KOPT-K1 (cell line): Measurements from ENCODE around the gene CLDN6.
A peak's percentile ranks its signal among the peaks of the same experiment; 100 is the strongest.

Experiments used
- H3K27ac ChIP-seq: fragments of 200-600 bp; sonication (generic); 2 replicates; pipeline ENCODE4 v1.5.1; 2016; ENCODE audit warnings: antibody characterized with exemption, mild to moderate bottlenecking, low read depth, low read length; ENCODE audit not compliant: poor library complexity, severe bottlenecking
- H3K36me3 ChIP-seq: fragments of 200-600 bp; sonication (generic); 2 replicates; pipeline ENCODE4 v1.5.1; 2017; ENCODE audit warnings: antibody characterized with exemption, mild to moderate bottlenecking, low read length, moderate library complexity; ENCODE audit not compliant: insufficient read depth
- H3K9me3 ChIP-seq: fragments of 200-600 bp; sonication (generic); 2 replicates; pipeline ENCODE4 v1.5.1; 2017; ENCODE audit warnings: antibody characterized with exemption, low read length, mild to moderate bottlenecking; ENCODE audit not compliant: insufficient read depth, poor library complexity, severe bottlenecking

The CLDN6 gene

DNA sequence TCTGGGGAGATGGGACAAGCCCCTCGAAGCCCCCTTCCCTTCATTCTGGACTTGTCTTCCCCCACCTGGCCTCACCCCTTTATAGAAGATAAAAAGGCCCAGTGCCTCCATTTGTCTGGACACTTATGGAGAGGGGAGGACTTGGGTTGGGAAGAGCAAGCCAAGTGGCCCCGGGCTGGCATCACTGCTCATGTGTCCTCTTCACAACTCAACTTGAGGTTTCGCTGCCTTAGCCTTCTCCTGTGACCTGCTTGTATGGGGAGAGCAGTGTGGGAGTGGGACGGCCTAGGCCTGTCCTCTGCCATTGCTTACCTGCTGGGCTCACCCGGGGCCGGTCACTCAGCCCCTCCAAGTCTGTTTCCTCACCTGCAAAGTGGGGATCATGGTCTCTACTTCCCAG, 47.4 kb downstream of the CLDN6 start:
- H3K9me3 ChIP-seq: no peaks in the 10 kb centered on the region
- H3K36me3 ChIP-seq: peaks cover 50% of the 10 kb centered on the region
- peak overlapping the region; percentile 89 for H3K27ac ChIP-seq

DNA sequence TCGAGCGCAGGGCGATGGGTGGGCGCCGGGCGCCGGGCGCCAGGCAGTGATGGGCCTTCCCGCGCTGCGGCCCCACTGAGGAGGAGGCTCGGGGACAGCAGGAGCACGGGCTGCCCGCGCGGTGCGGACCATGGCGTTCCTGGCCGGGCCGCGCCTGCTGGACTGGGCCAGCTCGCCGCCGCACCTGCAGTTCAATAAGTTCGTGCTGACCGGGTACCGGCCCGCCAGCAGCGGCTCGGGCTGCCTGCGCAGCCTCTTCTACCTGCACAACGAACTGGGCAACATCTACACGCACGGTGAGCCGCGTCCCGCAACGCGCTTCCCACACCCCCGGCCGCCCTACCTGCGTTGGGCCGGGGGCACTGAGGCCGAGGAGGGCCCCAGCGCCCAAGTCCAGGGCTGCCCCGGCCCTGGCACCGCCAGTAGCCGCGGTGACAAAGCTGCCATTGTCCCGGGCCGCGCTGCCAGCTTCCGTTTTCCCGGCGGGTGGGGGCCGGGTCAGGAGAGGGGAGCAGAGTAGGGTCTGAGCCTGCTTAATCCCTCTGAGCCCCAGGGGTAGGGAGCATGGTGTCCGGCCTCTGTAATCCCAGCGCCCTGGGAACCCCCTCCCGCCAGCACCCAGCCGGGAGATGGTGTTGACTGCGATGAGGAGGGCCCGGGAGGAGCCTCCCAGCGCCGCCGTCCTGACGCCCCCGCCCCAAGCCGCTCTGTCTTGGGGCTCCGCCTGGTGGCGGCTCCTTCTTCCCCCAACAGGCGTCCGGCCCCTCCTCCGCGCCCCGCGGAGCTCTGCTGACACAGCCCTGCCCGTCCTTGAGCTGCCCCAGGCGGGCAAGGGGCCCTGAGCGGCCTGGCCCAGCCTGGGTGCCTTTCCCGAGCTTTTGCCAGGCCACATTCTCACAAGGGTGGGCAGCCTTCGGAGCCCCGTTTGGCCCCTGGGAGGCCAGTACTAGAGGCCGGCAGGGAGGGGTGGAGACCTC, 48.1 kb downstream of the CLDN6 start:
- H3K27ac ChIP-seq: peak overlapping the region; percentile 89
- peaks cover 43% of the 10 kb centered on the region for H3K36me3 ChIP-seq
- no peaks in the 10 kb centered on the region for H3K9me3 ChIP-seq

DNA sequence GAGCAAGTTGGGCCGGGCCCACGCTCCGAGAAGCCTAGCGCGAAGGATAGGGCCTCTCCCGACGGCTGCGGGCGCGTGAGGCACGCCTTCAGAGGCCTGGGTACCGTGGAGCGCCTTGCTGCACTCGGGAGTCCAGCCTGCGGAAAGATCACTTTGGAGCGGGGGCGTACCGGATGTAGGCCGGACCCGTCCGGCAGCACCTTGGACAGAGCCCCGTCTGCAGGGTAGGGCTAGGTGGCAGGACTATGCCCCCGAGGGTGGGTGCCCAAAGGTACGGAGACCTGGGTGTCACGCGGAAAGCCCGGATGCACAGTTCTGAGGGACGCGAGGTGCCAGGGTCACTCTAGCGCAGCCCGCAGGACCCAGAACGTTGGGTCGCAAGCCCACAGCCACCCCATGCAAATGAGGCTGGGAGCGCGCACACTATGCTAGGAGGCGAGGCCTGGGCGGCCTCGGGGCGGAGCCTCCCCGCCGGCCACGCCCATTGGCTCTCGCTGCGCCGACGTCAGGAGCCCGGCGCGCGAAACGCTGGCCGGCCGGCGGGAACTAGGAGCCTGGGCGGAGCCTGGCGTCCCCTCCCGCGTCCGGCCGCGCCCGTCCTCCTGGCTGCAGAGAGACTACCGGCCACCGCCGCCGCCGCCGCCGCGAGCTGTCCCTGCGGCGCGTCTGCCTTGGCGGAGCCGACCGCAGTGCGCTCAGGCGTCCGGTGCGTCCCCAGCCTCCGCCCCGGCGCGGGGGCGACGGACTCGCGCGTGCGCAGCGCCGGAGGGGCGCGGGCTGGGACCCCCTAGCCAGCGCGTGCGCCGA, 49.0 kb downstream of the CLDN6 start, which contains the start of gene PAQR4:
PAQR4 (plus strand) TSS at position 611 of the 807 bp plus-strand sequence. CDS start 327 bp downstream, outside the sequence.
- peaks cover 34% of the 10 kb centered on the region for H3K36me3 ChIP-seq
- H3K27ac ChIP-seq: peak within 1 kb of the TSS; percentile 89
- H3K9me3 ChIP-seq: no peaks in the 10 kb centered on the region

DNA sequence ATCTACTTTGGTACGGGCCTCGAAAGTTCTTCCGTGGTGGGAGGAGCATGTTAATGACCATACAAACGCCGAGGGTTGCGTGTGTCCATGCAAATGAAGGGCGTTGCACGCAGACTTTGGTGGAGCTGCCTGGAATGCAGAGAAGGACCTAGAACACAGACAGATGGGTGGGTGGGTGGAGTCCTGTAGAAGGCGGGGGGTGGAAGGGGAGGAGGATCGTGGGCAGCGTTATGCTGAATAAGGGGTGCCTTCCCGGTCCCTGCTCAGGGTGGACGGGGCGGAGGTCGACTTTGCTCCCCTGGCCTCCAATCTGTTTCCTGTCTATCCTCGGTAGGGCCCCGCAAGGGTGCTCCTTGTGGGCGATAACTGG, 49.6 kb downstream of the CLDN6 start:
- no peaks in the 10 kb centered on the region for H3K9me3 ChIP-seq
- H3K27ac ChIP-seq: peak overlapping the region; percentile 89
- H3K36me3 ChIP-seq: peaks cover 28% of the 10 kb centered on the region

DNA sequence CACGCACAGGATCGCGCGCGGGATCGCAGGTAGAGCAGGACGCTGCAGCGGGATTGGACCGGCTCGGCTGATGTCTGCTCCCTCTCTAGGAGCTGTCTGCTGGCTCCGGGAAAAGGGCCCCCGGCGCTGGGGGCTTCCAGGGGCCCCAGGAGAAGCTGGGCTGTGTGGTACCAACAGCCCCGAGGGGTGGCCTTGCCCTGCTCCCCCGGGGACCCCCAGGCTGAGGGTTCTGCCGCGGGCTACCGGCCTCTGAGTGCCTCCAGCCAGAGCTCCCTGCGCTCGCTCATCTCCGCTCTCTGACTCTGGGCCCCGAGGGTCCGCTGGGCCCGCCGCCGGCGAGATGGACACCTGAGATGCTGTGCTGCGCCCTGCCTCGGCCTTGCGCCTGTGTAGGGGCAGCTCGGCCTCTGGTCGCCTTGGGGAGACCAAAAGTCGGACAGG, 50.2 kb downstream of the CLDN6 start:
- H3K36me3 ChIP-seq: peaks cover 22% of the 10 kb centered on the region
- H3K27ac ChIP-seq: no peak overlapping the region
- H3K9me3 ChIP-seq: no peaks in the 10 kb centered on the region

DNA sequence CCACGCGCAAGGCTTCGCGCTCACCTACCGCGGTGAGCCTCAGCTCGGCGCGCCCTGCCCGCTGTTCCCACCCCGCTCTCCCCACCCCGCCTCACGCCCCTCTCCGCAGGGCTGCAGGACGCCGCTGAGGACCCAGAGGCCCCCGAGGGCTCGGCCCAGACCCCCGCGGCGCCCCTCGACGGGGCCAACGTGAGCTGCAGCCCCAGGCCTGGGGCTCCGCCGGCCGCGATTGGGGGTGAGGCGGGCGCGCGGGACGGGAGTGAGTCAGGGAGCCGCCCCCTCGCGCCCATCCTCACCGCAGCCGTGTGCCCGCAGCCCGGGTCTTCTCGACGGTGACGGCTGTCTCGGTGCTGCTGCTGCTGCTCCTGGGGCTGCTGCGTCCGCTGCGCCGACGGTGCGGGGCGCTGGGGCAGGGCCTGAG, 50.8 kb downstream of the CLDN6 start:
- no peak overlapping the region for H3K27ac ChIP-seq
- peaks cover 17% of the 10 kb centered on the region for H3K36me3 ChIP-seq
- no peaks in the 10 kb centered on the region for H3K9me3 ChIP-seq

DNA sequence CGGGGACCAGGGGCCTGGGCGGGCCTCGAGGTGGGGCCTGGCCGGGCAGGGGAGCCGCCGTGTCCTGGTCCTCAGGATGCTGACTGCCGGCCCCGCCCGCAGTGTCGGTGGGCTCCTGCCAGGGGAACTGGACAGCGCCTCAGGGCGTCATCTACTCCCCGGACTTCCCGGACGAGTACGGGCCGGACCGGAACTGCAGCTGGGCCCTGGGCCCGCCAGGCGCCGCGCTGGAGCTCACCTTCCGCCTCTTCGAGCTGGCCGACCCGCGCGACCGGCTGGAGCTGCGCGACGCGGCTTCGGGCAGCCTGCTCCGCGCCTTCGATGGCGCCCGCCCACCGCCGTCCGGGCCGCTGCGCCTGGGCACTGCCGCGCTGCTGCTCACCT, 51.2 kb downstream of the CLDN6 start:
- peaks cover 13% of the 10 kb centered on the region for H3K36me3 ChIP-seq

DNA sequence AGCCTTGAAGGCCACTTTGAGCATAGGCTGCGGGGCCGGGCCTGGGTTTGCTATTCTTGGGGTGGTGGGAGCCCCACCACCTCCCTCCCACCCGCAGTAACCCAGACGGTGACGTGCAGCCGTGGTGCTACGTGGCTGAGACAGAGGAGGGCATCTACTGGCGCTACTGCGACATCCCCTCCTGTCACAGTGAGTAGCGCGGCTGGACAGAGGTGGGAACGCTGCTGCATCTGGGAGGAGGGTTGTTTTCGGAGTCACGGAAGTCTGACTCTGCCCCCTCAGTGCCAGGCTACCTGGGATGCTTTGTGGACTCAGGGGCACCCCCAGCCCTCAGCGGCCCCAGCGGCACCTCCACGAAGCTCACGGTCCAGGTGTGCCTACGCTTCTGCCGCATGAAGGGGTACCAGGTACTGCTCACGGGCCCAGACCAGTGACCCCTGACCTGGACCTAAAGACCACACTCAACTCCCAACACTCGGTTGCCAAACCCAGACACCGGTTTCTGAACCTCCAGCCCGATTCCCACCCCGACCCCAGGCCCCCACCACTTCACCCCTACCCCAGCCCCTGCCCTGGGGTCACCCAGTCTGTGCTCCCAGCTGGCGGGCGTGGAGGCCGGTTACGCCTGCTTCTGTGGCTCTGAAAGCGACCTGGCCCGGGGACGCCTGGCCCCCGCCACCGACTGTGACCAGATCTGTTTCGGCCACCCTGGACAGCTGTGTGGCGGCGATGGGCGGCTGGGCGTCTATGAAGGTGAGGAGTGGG, 51.8 kb downstream of the CLDN6 start:
- H3K36me3 ChIP-seq: peaks cover 7% of the 10 kb centered on the region; the same call in 1 of the 2 replicates
- H3K27ac ChIP-seq: no peak overlapping the region
- H3K9me3 ChIP-seq: no peaks in the 10 kb centered on the region

More for the DNA sequence above, 51.2 kb downstream of the CLDN6 start:
- no peak overlapping the region for H3K27ac ChIP-seq
- no peaks in the 10 kb centered on the region for H3K9me3 ChIP-seq
